Measurements from ENCODE around the gene BOLA3.
"Not testable (repeated sequence)": the region's sequence is repeated elsewhere in the genome, so short reads cannot be mapped to it uniquely, and the experiment has no call there.

The BOLA3 gene

GRCh38 chr2:74148457-74149246 lies 940 bp upstream of the BOLA3 start:
- no peak for DNase-seq

- DNase-seq: no peak
Measured at GRCh38 chr2:74146929-74147726, 584 bp downstream of the BOLA3 start.

GRCh38 chr2:74142340-74142739 lies 5.4 kb downstream of the BOLA3 start:
- DNase-seq: no peak

- DNase-seq: no peak
Measured at GRCh38 chr2:74138600-74139323, 8.9 kb downstream of the BOLA3 start.

- DNase-seq: no peak
Measured at GRCh38 chr2:74137651-74138599, 9.8 kb downstream of the BOLA3 start.

- no peak for DNase-seq
Measured at GRCh38 chr2:74131901-74132300, 15.8 kb downstream of the BOLA3 start.

GRCh38 chr2:74130211-74130995 lies 17.3 kb downstream of the BOLA3 start:
- no peak for DNase-seq

- no peak for DNase-seq
Measured at GRCh38 chr2:74128206-74128605, 19.5 kb downstream of the BOLA3 start.

GRCh38 chr2:74123955-74124354 lies 23.8 kb downstream of the BOLA3 start:
- DNase-seq: not testable (repeated sequence)

- DNase-seq: not testable (repeated sequence)
Measured at GRCh38 chr2:74121846-74122245, 25.9 kb downstream of the BOLA3 start.

- no peak for DNase-seq
Measured at GRCh38 chr2:74119912-74120825, 27.5 kb downstream of the BOLA3 start.

GRCh38 chr2:74119339-74119738 lies 28.4 kb downstream of the BOLA3 start:
- DNase-seq: no peak

- no peak for DNase-seq
Measured at GRCh38 chr2:74111380-74111779, 36.3 kb downstream of the BOLA3 start.

- DNase-seq: no peak
Measured at GRCh38 chr2:74110537-74110936, 37.2 kb downstream of the BOLA3 start.

GRCh38 chr2:74109551-74109950 lies 38.2 kb downstream of the BOLA3 start:
- no peak for DNase-seq

- no peak for DNase-seq
Measured at GRCh38 chr2:74107071-74107470, 40.6 kb downstream of the BOLA3 start.

- DNase-seq: no peak
Measured at GRCh38 chr2:74105413-74105812, 42.3 kb downstream of the BOLA3 start.

- DNase-seq: no peak
Measured at GRCh38 chr2:74104839-74105238, 42.9 kb downstream of the BOLA3 start.

GRCh38 chr2:74103763-74104162 lies 43.9 kb downstream of the BOLA3 start:
- no peak for DNase-seq

- DNase-seq: no peak
Measured at GRCh38 chr2:74102516-74102915, 45.2 kb downstream of the BOLA3 start.
